ENCODE results near the gene JAKMIP1.

The JAKMIP1 gene

DNA sequence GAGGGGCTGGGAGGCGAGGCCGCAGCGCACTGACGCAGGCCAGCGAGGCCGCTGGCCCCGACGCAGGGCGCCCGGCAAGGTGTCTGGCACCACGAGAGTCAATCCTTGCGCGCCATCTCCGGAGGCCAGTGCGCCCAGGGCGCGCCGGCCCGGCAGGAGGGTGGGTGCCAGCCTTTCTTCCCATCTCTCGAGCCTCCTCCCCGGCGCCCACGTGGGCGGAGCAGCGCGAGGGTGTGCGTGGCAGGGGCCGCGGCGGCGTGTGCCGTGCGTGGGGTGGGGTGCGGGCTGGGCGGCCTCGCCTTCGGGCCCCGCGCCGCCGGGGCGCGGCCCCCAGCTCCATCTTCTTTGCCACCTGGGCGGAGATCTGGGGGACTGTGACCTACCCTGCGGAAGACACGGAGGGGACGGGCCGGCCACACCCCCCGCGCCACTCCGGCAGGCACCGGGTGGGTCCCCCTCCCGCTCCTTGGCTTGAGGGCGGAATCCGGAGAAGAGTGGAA lies 877 bp downstream of the JAKMIP1 start:
- DNase-seq = peak; percentile 34 to 55

GRCh38 chr4:6198768-6199421 lies 1.5 kb downstream of the JAKMIP1 start:
- peak; percentile 52 to 60 for DNase-seq

DNA sequence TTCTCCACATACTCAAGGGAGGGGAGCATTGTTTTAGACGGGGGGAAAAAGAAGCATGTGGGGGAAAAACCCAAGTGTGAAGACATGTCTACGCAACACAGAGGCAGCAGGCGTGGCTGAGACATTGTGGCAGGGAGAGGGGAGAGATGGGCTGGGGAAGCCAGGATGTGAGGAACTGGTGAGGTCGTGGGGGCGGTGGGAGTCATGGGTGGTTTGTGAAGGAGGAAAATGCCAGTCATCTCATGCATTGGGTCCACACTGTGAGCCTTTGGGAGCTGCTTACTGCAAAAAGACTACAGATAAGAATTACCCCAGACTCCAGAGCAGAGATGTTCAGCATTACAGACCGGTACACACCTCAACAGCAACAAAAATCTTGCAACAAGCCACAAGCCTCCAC lies 2.1 kb downstream of the JAKMIP1 start:
- peak; percentile 78 to 81 for DNase-seq

DNA sequence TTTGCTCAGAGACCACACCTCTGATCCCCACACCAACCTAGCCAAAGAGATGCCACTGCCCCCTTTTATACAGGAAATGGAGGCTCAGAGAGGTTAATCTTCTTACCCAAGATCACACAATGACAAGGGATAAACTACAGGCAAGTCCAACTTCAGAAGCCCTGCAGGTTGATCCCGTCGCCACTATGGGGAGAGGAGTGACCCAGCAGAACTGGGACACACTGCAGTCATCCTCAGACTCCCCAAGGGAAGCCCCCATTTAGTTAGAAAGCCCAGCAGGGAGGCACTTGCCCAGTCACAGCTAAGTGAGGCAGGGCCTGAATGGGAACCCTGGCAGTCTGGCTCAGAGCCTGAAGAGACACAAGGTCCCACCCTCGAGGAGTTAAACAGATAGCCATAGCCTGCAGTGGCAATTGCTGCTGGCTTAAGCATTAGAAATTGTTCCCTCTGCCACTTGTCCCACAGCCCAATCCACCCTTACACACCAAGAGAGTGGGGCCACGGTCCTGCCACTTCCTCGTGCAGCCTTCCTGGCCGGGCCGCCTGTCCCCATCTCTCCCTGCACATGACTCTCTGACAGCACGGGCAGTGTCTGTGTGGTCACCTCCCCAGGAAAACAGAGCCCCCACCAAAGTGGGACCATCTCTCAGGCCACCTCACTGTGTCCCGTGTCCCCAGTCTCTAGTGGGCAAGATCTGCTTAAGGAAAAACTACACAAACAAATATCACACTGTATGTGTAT lies 2.7 kb downstream of the JAKMIP1 start:
- no peak for DNase-seq

DNA sequence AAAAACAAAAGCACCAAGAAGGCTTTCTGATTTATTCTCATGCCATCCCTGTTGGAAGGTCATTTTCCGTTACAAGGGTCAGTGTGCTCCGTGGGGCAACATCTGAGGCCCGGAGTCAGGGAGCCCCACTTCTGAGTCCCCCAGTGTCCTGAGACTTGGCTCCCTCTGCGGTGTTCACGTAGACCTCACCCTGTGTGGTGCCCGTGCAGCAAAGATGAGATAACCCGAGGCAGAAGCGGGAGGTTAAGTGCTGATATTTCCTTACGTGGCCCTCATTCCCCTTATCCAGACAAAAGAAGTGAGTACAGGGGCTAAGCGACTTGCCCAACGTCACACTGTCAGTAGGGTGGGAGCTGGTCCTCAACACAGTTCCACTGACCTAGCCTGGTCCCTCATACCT lies 3.5 kb downstream of the JAKMIP1 start:
- no peak for DNase-seq

- no peak for DNase-seq
Measured at GRCh38 chr4:6196324-6196723, 4.0 kb downstream of the JAKMIP1 start.

GRCh38 chr4:6195602-6196319 lies 4.6 kb downstream of the JAKMIP1 start:
- no peak for DNase-seq

DNA sequence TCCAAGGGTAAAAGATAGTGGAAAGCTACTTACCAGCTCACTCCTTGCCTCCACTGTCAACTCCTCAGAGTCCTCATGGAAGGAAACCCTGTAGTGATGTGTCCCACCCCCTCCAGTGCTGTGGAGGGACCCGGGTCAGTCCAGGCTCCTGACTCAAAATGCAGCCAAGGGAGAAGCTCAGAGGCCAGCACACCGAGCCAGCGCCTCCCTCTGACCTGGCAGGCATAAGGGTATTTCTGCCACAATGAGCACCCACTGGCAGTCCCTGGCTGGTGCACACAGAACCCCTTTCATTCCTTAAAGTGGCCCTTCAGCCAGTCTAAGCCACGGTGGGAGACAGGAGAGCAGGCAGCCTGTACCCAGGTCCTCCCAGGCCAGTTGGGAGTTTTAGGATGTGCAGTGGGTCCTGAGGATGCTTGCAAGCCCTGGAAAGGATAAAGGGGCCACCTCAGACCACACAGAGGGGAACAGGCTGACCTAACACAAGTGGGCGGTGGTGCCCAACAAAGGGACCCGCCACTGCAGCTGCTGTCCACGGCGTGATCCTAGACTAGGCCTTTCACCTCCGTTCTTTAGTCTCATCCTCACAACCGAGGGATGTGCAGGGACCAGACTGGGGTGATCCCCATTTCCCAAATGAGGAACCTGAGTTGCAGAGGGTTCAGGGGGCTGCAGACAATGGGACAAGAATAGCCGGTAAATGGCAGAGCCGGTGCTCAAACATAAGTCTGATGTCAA lies 5.7 kb downstream of the JAKMIP1 start:
- DNase-seq = no peak

DNA sequence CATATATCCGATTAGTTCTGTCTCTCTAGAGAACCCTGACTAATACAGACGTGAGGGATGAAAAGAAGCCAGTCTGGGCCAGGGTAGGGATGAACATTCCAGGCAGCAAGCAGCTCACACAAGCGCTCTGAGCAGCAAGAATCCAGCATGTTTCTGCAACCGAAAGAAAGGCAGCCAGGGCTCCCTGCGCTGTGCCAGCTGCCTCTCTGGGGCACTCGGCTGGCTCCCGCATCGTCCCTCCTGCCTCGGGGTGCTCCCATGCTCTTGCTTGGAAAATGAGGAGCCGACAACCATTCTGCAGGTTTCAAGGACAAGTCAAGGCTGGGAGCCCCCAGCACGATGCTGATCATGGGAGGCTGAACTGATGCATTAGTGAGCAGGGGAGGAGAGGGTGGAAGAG lies 7.0 kb downstream of the JAKMIP1 start:
- no peak for DNase-seq

DNA sequence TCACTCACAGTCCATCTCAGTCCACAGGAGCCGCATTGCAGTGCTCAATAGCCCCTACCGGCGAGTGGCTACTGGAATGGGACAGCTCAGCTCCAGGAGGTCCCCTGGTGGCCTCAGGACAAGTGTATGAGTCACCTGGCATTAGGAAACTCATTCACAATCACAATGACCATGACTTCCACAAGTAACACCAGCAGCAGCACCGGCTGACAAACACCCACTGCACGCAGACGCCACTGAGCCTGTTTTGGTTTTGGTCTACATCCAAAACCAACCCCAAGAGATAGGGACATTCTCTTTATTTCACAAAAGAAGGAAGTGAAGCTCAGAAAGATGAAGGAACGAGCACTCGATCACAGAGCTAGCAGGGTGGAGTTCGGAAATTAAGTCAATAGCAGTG lies 8.1 kb downstream of the JAKMIP1 start:
- DNase-seq = no peak

- no peak for DNase-seq
Measured at GRCh38 chr4:6191448-6192130, 8.8 kb downstream of the JAKMIP1 start.

GRCh38 chr4:6190486-6190885 lies 9.9 kb downstream of the JAKMIP1 start:
- DNase-seq = no peak

DNA sequence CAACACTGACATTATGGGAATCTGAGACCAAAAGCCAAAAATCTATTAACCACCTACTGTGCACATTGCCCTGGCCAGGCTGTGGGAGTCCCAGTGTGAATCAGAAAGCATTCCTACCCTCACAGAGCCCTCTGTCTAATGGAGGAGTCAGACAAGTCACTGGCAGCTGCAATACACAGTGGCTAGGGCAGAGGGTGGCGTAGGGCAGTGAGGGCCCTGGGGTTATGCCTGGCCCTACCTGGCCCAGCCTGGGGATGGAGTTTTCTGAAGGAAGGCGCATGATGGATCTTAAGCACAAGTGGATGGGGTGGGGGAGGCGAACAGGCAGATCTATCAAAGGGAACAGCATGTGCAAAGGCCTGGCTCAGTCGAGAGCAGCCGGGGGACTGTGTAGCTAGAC lies 10.8 kb downstream of the JAKMIP1 start:
- no peak for DNase-seq

- no peak for DNase-seq
Measured at GRCh38 chr4:6188687-6189305, 11.6 kb downstream of the JAKMIP1 start.

DNA sequence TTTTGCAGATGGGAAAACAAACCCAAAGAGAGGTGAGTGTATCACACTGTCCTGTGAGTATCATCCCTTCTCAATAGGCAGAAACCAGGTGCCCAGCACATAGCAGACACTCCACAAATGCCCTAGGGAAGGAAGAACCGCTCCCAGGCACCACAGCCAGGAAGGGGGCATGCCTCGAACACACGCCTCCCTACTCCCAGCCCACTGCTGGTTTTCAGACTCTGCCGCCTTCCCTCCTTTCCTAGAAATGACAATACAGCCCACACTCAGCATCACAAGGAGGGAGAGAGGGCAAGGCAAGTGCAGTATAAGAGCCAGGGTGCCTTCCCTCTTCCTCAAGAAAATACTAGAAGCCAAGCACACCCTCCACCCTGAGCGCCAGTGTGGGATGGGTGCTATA lies 16.2 kb downstream of the JAKMIP1 start:
- DNase-seq = no peak

GRCh38 chr4:6183740-6184139 lies 16.6 kb downstream of the JAKMIP1 start:
- peak in 1 of 2 experiments; percentile 33 for DNase-seq

GRCh38 chr4:6182376-6183280 lies 17.7 kb downstream of the JAKMIP1 start:
- no peak for DNase-seq

DNA sequence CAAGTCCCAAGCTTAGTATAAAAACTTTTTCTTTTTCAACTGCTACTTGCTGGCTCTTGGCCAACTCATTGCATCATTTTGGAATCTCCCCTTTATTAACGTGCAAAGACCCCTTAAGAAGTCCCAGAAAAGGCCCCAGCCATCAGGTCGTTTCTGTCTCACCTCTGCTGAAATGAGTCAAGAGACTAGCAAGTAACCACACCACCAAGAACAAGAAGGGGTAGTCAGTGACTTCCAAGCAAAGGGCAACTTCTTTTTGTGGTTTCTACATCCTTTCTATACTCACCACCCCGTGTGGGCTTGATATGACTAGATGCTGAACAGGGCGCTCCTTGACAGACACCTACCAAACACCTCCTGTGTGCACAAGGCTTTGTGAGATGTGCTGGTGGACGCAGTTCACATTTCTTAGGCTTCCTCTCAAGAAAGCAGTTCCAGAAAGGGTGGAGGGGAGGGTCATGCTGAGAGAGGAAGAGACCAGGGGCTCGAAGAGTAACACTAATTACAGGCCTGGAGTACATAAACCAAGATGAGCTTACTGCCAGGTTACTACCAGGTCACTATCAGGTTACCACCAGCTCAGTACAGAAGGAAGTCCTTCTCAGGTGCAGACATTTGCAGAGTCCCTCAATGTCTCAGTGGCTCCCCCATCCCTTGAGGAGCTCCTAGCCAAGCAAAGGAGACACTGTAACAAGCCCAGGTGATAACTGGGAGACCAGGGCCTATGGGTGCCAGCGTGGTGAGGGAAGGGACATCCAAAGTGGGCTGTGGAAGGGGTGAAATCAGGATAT lies 19.3 kb downstream of the JAKMIP1 start:
- DNase-seq = peak; percentile 62 to 67

GRCh38 chr4:6179362-6179761 lies 21.0 kb downstream of the JAKMIP1 start:
- peak; percentile 37 to 42 for DNase-seq

- no peak for DNase-seq
Measured at GRCh38 chr4:6178757-6179156, 21.6 kb downstream of the JAKMIP1 start.

Measured in activated T-cell treated with anti-CD3 and anti-CD28 coated beads, Interleukin-2, amount 50 U/mL, for 48 hours (primary cell).